ENCODE measurements around the gene SLC7A6OS.

SLC7A6OS gene

DNA sequence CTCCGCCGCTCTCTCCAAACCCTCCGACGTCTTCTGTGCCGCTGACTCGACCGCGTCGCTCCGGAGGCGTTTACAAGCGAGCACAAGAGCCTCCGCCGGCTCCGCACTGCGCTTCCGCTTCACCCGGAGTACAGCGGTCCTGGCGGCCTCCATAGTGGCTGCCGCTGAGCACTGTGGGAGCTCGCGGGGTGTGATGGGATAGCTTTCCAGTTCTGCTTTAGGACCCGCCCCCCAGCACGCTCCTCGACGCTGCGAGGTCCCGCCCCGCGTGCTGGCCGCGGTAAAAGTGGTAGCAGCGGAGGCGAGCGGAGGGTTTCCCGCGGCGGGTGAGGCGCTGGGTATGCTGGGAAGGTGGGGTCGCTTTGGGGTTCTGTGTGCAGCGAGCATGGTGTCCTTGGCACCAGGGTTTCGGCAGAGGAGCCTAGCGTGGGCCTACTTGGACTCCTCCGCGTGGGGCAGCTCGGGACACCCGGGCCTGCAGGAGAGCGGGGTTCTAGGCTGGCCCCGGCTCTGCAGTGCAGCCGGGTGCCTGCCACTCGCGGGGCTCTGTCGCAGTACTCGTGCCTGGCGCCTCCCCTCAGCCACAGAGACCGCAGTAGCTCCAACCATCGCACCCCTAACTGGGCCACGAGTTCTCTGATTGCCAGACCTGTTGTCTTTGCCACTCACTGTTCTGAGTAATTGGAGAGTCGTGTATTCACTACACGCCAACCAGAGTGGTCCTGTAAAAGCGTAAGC, at the start of gene SLC7A6OS, which contains the start of gene PRMT7:
Gene SLC7A6OS, minus strand, starts transcription at position 173 of the 738 bp plus-strand sequence. Its CDS starts 20 bp downstream, at position 153.
Gene PRMT7, plus strand, starts transcription at position 246 of the 738 bp plus-strand sequence. CDS start 4,961 bp downstream, outside the sequence.
- Histone ChIP-seq H3K4me1 (peaks cover 12% of the 10 kb centered on the region), H3K36me3 (replicated peaks) (peaks cover 35% of the 10 kb centered on the region), H3K9me3 (no peaks in the 10 kb centered on the region), H3K4me3 (peak within 1 kb of the TSS; percentile 86), H3K27me3 (ENCODE audit: low read depth) (no peaks in the 10 kb centered on the region)
- DNase-seq (ENCODE audit: low spot score in 2 of 2) = peak; percentile 95
- in situ Hi-C loops (cut with MboI; ENCODE audit: low sequenced_read_pairs) = no loop called here

DNA sequence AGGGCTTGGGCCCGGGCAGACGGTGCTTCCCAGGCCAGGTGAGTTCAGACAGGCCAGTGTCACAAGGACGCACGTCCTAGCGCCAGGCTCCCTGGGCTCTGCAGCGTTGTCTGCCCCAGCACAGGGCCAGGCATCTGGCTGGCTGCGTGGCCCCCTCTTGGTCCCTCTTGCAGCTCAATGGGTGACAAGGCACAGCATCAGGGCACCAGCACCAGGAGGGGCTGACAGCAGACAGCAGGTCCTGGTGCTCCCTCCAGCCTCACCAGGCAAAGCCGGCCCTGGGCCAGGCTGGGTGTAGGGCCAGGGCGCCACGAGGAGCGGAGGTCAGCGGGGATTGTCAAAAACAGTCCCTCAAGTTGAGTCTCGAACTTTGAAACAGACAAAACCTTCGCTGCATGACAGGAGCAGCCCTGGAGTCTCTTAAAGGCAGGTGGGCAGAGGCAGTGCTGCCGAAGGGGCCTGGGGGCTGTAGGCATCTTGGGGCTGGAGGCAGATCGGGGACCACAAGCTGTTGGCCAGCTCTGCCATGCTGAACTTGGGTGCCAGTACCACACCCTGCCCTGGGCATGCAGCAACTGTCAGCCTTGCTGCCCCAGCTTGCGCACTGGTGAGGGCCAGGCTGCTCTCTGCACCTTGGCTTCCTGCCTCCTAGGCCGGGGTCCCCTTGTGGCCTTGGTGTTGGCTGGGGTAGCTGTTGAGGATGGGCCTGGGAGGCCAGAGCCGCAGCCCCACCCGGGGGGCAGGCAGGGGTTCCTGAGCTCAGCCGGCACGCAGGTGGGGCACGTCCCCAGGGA, 48.8 kb upstream of the SLC7A6OS start:
- Histone ChIP-seq H3K27me3 (ENCODE audit: low read depth) (no peaks in the 10 kb centered on the region), H3K4me3 (no peak overlapping the region), H3K4me1 (no peaks in the 10 kb centered on the region), H3K36me3 (replicated peaks) (peaks cover 22% of the 10 kb centered on the region), H3K9me3 (no peaks in the 10 kb centered on the region)
- DNase-seq (ENCODE audit: low spot score in 2 of 2) = no peak
- in situ Hi-C loops (cut with MboI; ENCODE audit: low sequenced_read_pairs) = no loop called here

DNA sequence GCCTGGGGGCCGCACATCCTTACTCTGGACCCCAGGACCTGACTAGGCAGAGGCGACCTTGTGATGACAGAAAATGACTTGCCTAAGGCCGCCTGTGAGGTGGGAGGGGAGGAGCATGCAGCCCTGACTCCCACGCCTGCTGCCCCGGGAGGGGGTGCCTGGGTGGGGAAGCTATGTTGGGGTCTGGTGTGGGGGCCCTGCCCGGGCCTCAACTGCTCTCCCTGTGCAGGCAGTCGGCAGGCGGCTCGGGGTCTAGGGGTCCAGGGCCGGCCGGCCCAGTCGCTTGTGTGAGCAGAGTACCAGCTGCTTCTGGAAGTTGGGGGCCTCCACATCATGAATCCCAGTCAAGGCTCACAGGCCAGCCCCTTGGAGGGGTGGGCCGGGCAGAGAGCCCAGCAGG, 48.2 kb upstream of the SLC7A6OS start:
- in situ Hi-C loops (cut with MboI; ENCODE audit: low sequenced_read_pairs) = no loop called here
- Histone ChIP-seq H3K27me3 (ENCODE audit: low read depth) (no peaks in the 10 kb centered on the region), H3K36me3 (replicated peaks) (peaks cover 26% of the 10 kb centered on the region)

DNA sequence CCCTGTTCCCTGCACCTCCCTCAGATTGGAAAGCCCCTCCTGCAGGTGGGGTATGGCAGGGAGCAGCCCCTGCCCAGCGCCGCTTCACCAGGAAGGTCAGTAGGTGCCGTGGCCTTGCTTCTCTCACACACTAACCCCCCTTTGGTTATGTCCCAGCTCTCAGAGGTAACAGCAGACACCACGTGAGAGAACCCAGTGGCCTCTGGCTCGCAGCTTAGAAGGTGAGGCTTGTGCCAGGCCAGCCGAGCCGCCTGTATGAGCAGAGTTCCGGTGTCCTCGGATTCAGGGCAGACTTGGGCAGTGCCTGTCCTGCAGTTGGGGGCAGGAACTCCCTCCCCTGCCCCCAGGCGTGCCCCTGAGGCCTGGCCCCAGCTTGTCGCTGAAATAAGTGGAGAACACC, 47.2 kb upstream of the SLC7A6OS start:
- no peak overlapping the region for H3K4me3 ChIP-seq
- H3K9me3 ChIP-seq = no peaks in the 10 kb centered on the region
- no peak for DNase-seq (ENCODE audit: low spot score in 2 of 2)
- H3K4me1 ChIP-seq = no peaks in the 10 kb centered on the region
- in situ Hi-C loops (cut with MboI; ENCODE audit: low sequenced_read_pairs) = no loop called here
- peaks cover 34% of the 10 kb centered on the region for H3K36me3 ChIP-seq (replicated peaks)
- H3K27me3 ChIP-seq (ENCODE audit: low read depth) = no peaks in the 10 kb centered on the region

More for the DNA sequence above, 48.2 kb upstream of the SLC7A6OS start:
- Histone ChIP-seq H3K9me3 (no peaks in the 10 kb centered on the region), H3K4me3 (no peak overlapping the region), H3K4me1 (no peaks in the 10 kb centered on the region)
- no peak for DNase-seq (ENCODE audit: low spot score in 2 of 2)

DNA sequence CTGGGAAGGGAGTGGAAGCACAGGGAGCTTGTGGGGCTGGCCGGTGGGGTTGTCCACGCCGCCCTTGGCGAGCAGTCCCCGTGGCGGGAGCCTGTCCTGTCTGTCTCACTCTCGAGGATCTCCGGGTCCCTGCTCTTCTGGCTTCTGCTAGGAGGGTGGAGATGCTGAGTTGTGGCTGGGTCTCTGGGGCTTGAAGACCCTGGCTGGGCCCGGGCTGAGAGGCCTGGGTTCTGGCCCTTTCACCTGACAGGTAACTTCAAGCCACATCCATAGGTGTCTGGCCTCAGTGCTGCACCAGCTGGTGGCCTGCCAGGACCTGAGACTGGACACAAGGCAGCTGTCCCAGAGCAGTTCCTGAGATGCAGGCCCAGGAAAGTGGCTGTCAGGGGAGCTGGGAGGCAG, 46.8 kb upstream of the SLC7A6OS start:
- DNase-seq (ENCODE audit: low spot score in 2 of 2) = no peak
- Histone ChIP-seq H3K36me3 (replicated peaks) (peaks cover 36% of the 10 kb centered on the region), H3K9me3 (no peaks in the 10 kb centered on the region), H3K4me1 (no peaks in the 10 kb centered on the region), H3K4me3 (no peak overlapping the region), H3K27me3 (ENCODE audit: low read depth) (no peaks in the 10 kb centered on the region)
- in situ Hi-C loops (cut with MboI; ENCODE audit: low sequenced_read_pairs) = no loop called here

DNA sequence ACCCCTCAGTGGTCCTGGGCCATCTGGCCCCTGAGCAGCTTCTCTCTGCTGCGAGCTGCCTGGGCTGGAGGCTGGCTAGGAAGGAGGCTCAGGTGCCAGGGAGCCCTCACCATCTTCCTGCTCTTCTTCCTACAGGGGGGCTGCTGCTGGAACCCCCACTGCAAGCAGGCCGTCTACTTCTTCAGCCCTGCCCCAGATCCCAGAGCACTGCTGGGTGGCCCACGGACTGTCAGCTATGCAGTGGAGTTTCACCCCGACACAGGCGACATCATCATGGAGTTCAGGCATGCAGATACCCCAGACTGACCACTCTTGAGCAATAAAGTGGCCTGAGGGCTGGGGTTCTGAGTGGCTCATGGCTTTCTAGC, 46.2 kb upstream of the SLC7A6OS start:
- peaks cover 41% of the 10 kb centered on the region for H3K36me3 ChIP-seq (replicated peaks)
- no peak for DNase-seq (ENCODE audit: low spot score in 2 of 2)
- no peaks in the 10 kb centered on the region for H3K9me3 ChIP-seq
- no peaks in the 10 kb centered on the region for H3K27me3 ChIP-seq (ENCODE audit: low read depth)
- no peaks in the 10 kb centered on the region for H3K4me1 ChIP-seq
- no peak overlapping the region for H3K4me3 ChIP-seq
- in situ Hi-C loops (cut with MboI; ENCODE audit: low sequenced_read_pairs) = no loop called here

DNA sequence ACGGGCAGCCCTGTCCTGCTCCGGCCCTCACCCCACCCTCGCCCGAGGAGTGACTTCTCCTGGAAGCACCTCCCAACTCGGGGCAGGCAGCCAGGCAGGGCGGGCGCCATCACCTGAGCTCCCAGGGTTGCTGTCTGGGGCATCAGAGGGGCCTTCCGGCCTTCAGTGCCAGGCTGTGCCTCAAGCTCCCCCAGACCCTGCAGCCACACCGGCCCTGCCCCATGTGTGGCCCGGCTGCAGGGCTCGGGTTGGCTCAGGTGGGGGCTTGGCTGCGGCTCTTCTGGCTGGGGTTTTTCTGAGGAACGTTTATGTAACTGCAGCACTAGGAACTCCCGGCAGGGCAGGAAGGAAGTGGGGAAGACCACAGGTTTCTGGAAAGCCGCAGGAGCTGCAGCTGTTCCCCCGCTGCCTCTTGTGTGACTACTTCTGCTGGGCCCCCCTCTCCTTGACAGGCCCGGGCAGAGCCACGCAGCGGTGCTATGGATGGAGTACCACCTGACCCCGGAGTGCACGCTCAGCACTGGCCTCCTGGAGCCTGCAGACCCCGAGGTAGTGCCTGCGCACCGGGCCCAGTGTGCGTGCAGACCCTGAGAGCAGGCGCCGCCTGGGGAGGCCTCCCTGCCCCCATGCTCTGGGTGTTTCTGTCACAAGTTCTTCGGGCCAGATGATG, 45.6 kb upstream of the SLC7A6OS start:
- peaks cover 46% of the 10 kb centered on the region for H3K36me3 ChIP-seq (replicated peaks)
- no peak overlapping the region for H3K4me3 ChIP-seq
- no peaks in the 10 kb centered on the region for H3K4me1 ChIP-seq
- no peaks in the 10 kb centered on the region for H3K27me3 ChIP-seq (ENCODE audit: low read depth)
- no peak for DNase-seq (ENCODE audit: low spot score in 2 of 2)
- H3K9me3 ChIP-seq = no peaks in the 10 kb centered on the region
- in situ Hi-C loops (cut with MboI; ENCODE audit: low sequenced_read_pairs) = no loop called here

DNA sequence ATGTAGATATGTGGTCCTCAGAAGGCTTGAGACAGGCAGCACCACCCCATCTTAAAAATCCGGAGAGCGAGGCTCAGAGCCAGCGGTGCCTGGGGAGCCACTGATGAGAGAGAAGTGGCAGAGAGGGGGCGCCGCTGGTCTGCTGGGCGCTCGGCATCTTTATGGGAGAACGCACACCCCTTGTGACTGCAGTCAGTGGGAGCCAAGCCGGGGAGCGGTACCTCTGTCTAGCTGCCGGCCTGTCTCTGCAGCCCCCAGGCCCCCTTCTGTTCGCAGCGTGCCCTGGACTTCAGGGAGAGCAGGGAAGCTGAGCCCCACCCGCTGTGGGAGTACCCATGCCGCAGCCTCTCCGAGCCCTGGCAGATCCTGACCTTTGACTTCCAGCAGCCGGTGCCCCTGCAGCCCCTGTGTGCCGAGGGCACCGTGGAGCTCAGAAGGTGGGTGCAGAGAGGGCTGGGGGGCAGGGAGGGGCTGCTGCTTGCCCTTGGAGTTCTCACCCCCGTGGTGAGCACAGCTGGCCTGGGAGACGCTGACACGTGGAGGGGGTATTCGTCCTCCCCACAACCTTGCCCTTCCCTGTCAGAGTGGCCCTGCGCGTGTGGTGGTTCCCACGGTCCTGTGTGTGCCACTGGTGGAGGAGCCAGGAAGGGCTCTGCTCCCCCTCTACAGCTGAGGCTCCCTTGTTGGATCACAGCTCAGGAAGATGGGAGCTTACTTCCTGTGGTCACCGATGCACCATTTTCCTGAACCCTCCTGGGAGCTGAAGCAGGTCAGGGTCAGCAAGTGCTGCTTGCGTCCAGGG, 44.9 kb upstream of the SLC7A6OS start:
- in situ Hi-C loops (cut with MboI; ENCODE audit: low sequenced_read_pairs) = no loop called here
- Histone ChIP-seq H3K4me3 (no peak overlapping the region), H3K4me1 (no peaks in the 10 kb centered on the region), H3K36me3 (replicated peaks) (peaks cover 50% of the 10 kb centered on the region), H3K9me3 (no peaks in the 10 kb centered on the region), H3K27me3 (ENCODE audit: low read depth) (no peaks in the 10 kb centered on the region)
- no peak for DNase-seq (ENCODE audit: low spot score in 2 of 2)

DNA sequence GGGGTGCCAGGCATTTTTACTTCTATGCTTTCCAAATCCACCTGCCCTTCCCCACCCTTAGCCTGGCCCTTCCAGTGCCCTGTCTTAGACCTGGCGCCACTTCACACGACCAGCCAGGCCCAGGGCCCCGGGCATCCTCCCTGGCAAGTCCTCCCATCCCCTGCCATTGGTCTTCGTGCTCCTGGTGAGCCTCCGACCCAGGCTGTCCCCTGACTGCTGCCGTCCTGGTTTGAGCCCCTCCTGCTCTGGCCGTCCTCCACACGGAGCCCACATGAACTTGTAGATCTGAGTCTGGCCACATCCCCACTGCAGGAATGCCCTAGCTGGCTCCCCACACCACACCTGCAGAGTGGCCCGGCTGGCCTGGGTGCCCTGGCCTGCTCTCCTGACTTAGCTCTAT, 44.1 kb upstream of the SLC7A6OS start:
- DNase-seq (ENCODE audit: low spot score in 2 of 2) = no peak
- H3K9me3 ChIP-seq = no peaks in the 10 kb centered on the region
- no peaks in the 10 kb centered on the region for H3K27me3 ChIP-seq (ENCODE audit: low read depth)
- in situ Hi-C loops (cut with MboI; ENCODE audit: low sequenced_read_pairs) = no loop called here
- no peaks in the 10 kb centered on the region for H3K4me1 ChIP-seq
- no peak overlapping the region for H3K4me3 ChIP-seq
- peaks cover 57% of the 10 kb centered on the region for H3K36me3 ChIP-seq (replicated peaks)

DNA sequence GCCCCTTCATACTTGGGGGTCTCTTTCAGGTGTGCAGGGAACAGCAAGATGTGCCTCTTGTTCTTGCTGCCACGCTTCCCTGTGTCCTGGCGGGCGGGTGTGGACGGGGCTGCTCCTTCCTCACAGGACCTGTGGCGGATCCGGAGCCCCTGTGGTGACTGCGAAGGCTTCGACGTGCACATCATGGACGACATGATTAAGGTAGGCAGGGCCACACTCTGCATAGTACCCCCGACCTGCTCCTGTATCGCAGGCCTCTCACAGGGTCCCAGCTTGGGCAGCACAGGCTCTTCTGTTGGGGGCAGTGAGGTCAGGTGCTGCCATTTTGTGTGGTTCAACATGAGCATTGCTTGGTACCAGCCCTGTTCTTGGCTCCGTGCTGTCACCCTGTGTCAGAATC, 42.6 kb upstream of the SLC7A6OS start:
- no peak for DNase-seq (ENCODE audit: low spot score in 2 of 2)
- Histone ChIP-seq H3K27me3 (ENCODE audit: low read depth) (no peaks in the 10 kb centered on the region), H3K36me3 (replicated peaks) (peaks cover 69% of the 10 kb centered on the region), H3K4me3 (no peak overlapping the region), H3K9me3 (no peaks in the 10 kb centered on the region), H3K4me1 (no peaks in the 10 kb centered on the region)
- in situ Hi-C loops (cut with MboI; ENCODE audit: low sequenced_read_pairs) = no loop called here

DNA sequence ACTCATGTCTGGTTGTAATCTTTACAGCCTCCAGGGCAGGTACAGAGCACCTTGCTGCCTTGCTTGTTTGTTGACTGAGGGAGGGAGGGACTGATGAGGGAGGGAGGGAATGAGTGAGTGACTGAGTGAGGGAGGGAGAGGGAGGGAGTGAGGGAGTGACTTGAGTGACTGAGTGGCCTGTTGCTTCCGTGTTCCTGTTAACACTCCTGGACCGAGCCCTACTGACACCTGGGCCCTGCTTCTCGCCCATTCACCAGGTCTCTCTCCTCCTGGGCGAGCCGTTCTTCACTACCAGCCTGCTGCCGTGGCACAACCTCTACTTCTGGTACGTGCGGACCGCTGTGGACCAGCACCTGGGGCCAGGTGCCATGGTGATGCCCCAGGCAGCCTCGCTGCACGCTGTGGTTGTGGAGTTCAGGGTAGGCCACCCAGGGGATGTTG, 41.3 kb upstream of the SLC7A6OS start:
- in situ Hi-C loops (cut with MboI; ENCODE audit: low sequenced_read_pairs) = no loop called here
- DNase-seq (ENCODE audit: low spot score in 2 of 2) = no peak
- Histone ChIP-seq H3K27me3 (ENCODE audit: low read depth) (no peaks in the 10 kb centered on the region), H3K4me3 (no peak overlapping the region), H3K9me3 (no peaks in the 10 kb centered on the region), H3K36me3 (replicated peaks) (peaks cover 72% of the 10 kb centered on the region), H3K4me1 (no peaks in the 10 kb centered on the region)

DNA sequence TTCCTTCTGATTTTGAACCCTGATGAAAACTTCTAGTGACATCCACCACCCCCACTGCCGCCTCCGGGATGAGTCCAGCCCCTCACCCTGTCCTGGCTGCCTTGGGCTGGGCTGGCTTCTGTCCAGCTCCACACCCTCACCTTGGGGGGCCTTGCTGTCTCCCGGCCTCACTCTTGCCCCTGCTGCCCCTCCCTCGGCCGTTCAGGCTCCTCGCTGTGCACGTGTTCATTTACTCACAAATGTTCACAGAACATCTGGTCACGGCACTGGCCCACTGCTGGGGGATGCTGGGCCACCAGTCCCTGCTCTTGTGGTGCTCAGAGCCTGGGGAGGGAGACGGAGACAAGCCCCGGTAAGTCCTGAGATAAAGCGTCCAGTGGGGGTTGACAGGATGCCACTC, 40.7 kb upstream of the SLC7A6OS start:
- in situ Hi-C loops (cut with MboI; ENCODE audit: low sequenced_read_pairs) = no loop called here
- Histone ChIP-seq H3K4me3 (no peak overlapping the region), H3K9me3 (no peaks in the 10 kb centered on the region), H3K27me3 (ENCODE audit: low read depth) (no peaks in the 10 kb centered on the region), H3K4me1 (no peaks in the 10 kb centered on the region), H3K36me3 (replicated peaks) (peaks cover 72% of the 10 kb centered on the region)
- DNase-seq (ENCODE audit: low spot score in 2 of 2) = no peak

DNA sequence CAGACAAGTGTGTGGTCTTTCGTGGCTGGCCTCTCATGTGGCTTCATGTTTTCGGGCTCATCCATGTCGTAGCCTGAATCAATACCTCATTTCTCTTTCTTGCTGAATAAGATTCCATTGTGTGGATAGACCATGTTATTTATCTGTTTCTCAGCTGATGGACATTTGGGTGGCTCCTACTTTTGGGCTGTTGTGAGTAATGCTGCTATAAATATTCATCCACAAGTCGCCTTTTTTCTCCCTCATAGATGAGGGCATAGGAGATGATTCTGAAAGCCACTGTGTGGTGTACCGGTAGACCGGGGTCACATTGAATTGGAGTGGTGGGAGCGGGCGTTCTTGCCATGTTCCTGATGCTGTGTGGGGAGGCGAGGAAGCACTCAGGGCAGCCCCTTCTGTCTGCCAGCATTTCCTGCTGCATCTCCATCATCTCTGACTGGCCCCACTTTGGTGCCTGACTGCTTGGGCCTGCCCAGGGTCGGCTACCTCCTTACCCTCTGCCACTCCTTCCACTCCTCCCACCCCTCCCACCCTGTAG, 40.1 kb upstream of the SLC7A6OS start:
- Histone ChIP-seq H3K36me3 (replicated peaks) (peaks cover 72% of the 10 kb centered on the region), H3K27me3 (ENCODE audit: low read depth) (no peaks in the 10 kb centered on the region), H3K4me3 (no peak overlapping the region), H3K9me3 (no peaks in the 10 kb centered on the region), H3K4me1 (no peaks in the 10 kb centered on the region)
- DNase-seq (ENCODE audit: low spot score in 2 of 2) = no peak
- in situ Hi-C loops (cut with MboI; ENCODE audit: low sequenced_read_pairs) = no loop called here

All from HAP-1 (cell line).